ES-I3 (cell line): Measurements from ENCODE around the gene KLRG1.

Experiments used
- H3K36me3 ChIP-seq: 2 replicates; pipeline ENCODE4 v1.6.1; 2013; ENCODE audit warnings: mild to moderate bottlenecking, low read length, control low read depth, moderate library complexity; ENCODE audit not compliant: insufficient read depth
- H3K4me1 ChIP-seq: 2 replicates; pipeline ENCODE4 v1.6.1; 2013; ENCODE audit warnings: mild to moderate bottlenecking, control low read depth, low read length; ENCODE audit not compliant: insufficient read depth
- H3K9ac ChIP-seq: 2 replicates; pipeline ENCODE4 v1.6.1; 2013; ENCODE audit warnings: low read depth, mild to moderate bottlenecking, low read length, moderate library complexity
- H3K9me3 ChIP-seq: 2 replicates; pipeline ENCODE4 v1.6.1; 2013; ENCODE audit warnings: mild to moderate bottlenecking, low read length, moderate library complexity; ENCODE audit not compliant: control insufficient read depth, insufficient read depth

Gene KLRG1

GRCh38 chr12:9041321-9041720 lies 52.0 kb downstream of the KLRG1 start:
- Histone ChIP-seq H3K36me3 (no peaks in the 10 kb centered on the region), H3K9ac (no peak overlapping the region), H3K9me3 (no peaks in the 10 kb centered on the region), H3K4me1 (no peaks in the 10 kb centered on the region)

GRCh38 chr12:9043766-9044165 lies 54.4 kb downstream of the KLRG1 start:
- no peaks in the 10 kb centered on the region for H3K4me1 ChIP-seq
- no peak overlapping the region for H3K9ac ChIP-seq
- H3K36me3 ChIP-seq = no peaks in the 10 kb centered on the region

GRCh38 chr12:9047105-9047504 lies 57.8 kb downstream of the KLRG1 start:
- Histone ChIP-seq H3K9me3 (no peaks in the 10 kb centered on the region), H3K9ac (no peak overlapping the region), H3K36me3 (no peaks in the 10 kb centered on the region), H3K4me1 (no peaks in the 10 kb centered on the region)

More at GRCh38 chr12:9043766-9044165, 54.4 kb downstream of the KLRG1 start:
- H3K9me3 ChIP-seq = no peaks in the 10 kb centered on the region

GRCh38 chr12:9048930-9049329 lies 59.6 kb downstream of the KLRG1 start:
- H3K4me1 ChIP-seq = no peaks in the 10 kb centered on the region
- H3K36me3 ChIP-seq = no peaks in the 10 kb centered on the region
- H3K9ac ChIP-seq = no peak overlapping the region
- H3K9me3 ChIP-seq = no peaks in the 10 kb centered on the region

- H3K9me3 ChIP-seq = no peaks in the 10 kb centered on the region
- no peaks in the 10 kb centered on the region for H3K4me1 ChIP-seq
- no peaks in the 10 kb centered on the region for H3K36me3 ChIP-seq
- H3K9ac ChIP-seq = no peak overlapping the region
These were observed 60.3 kb downstream of the KLRG1 start for GRCh38 chr12:9049520-9050133.

- Histone ChIP-seq H3K9ac (no peak overlapping the region), H3K4me1 (no peaks in the 10 kb centered on the region), H3K9me3 (no peaks in the 10 kb centered on the region)
These were observed 61.3 kb downstream of the KLRG1 start for GRCh38 chr12:9050521-9051157.

GRCh38 chr12:9051158-9051550 lies 61.8 kb downstream of the KLRG1 start:
- H3K9ac ChIP-seq = no peak overlapping the region
- no peaks in the 10 kb centered on the region for H3K9me3 ChIP-seq
- no peaks in the 10 kb centered on the region for H3K36me3 ChIP-seq
- no peaks in the 10 kb centered on the region for H3K4me1 ChIP-seq

More at GRCh38 chr12:9050521-9051157, 61.3 kb downstream of the KLRG1 start:
- no peaks in the 10 kb centered on the region for H3K36me3 ChIP-seq

- Histone ChIP-seq H3K36me3 (no peaks in the 10 kb centered on the region), H3K9ac (no peak overlapping the region), H3K9me3 (no peaks in the 10 kb centered on the region), H3K4me1 (no peaks in the 10 kb centered on the region)
These were observed 63.3 kb downstream of the KLRG1 start for GRCh38 chr12:9052610-9053009.
